HG03175 (cell line): ENCODE measurements around the gene NELFCD.
"Not testable (repeated sequence)": the region's sequence is repeated elsewhere in the genome, so short reads cannot be mapped to it uniquely, and the experiment has no call there.

Source experiments
- ATAC-seq: cut with Tn5 transposase; IDR thresholded peaks from one replicate; pipeline ENCODE4 v1.9.1; 2021; ENCODE audit warnings: mild to moderate bottlenecking, moderate library complexity; ENCODE audit not compliant: unreplicated experiment

The NELFCD gene

GRCh38 chr20:58980711-58981627 is at the start of gene NELFCD:
Gene NELFCD, plus strand, starts transcription at chr20:58981256. Its CDS starts 54 bp downstream, at chr20:58981310.
- peak; percentile 81 for ATAC-seq

- ATAC-seq: no peak
These were observed 48.9 kb upstream of the NELFCD start for GRCh38 chr20:58932170-58932569.

- no peak for ATAC-seq
These were observed 43.0 kb upstream of the NELFCD start for GRCh38 chr20:58938078-58938477.

GRCh38 chr20:58938541-58938940 is 42.5 kb upstream of the NELFCD start:
- ATAC-seq: no peak

- ATAC-seq: no peak
These were observed 39.6 kb upstream of the NELFCD start for GRCh38 chr20:58941471-58941870.

- no peak for ATAC-seq
These were observed 38.5 kb upstream of the NELFCD start for GRCh38 chr20:58942549-58942948.

GRCh38 chr20:58944610-58945009 is 36.4 kb upstream of the NELFCD start:
- ATAC-seq: no peak

- ATAC-seq: no peak
These were observed 35.0 kb upstream of the NELFCD start for GRCh38 chr20:58945965-58946631.

- not testable (repeated sequence) for ATAC-seq
These were observed 33.2 kb upstream of the NELFCD start for GRCh38 chr20:58947797-58948388.

- no peak for ATAC-seq
These were observed 30.5 kb upstream of the NELFCD start for GRCh38 chr20:58950603-58951002.

- ATAC-seq: no peak
These were observed 28.0 kb upstream of the NELFCD start for GRCh38 chr20:58953050-58953449.

GRCh38 chr20:58956078-58956477 is 25.0 kb upstream of the NELFCD start:
- no peak for ATAC-seq

GRCh38 chr20:58959652-58960051 is 21.4 kb upstream of the NELFCD start:
- ATAC-seq: no peak

- ATAC-seq: no peak
These were observed 17.9 kb upstream of the NELFCD start for GRCh38 chr20:58963060-58963584.

GRCh38 chr20:58963922-58964321 is 17.1 kb upstream of the NELFCD start:
- not testable (repeated sequence) for ATAC-seq

GRCh38 chr20:58965270-58966064 is 15.6 kb upstream of the NELFCD start:
- no peak for ATAC-seq

- no peak for ATAC-seq
These were observed 13.2 kb upstream of the NELFCD start for GRCh38 chr20:58967652-58968429.

- ATAC-seq: no peak
These were observed 11.6 kb upstream of the NELFCD start for GRCh38 chr20:58969439-58969838.

GRCh38 chr20:58970146-58970545 is 10.9 kb upstream of the NELFCD start:
- ATAC-seq: peak; percentile 45

- ATAC-seq: no peak
These were observed 9.6 kb upstream of the NELFCD start for GRCh38 chr20:58971429-58971828.
